Right ventricle myocardium superior (tissue), 1 donor: ENCODE data around the gene TMEM131L. TPM values are rescaled to one million over a fixed set of nuclear protein-coding genes. Genes with fewer than 3 reads are reported as not detected.
"Not testable (repeated sequence)": the region's sequence is repeated elsewhere in the genome, so short reads cannot be mapped to it uniquely, and the experiment has no call there.

Experiments
- ATAC-seq: fragments of 200-7000 bp; cut with Tn5 transposase; one replicate; pipeline ENCODE4 v1.9.1; 2020; ENCODE audit warnings: mild to moderate bottlenecking; ENCODE audit not compliant: poor library complexity
- DNase-seq: peaks from one replicate; pipeline ENCODE4 v3.0.0-alpha.2; 2020
- intact Hi-C: fragments of 100-400 bp; cut with DNase I; formaldehyde crosslinking; loops from one replicate; pipeline ENCODE4 v1.11.2; 2022
- total RNA-seq: library from RNA; stranded (reverse); fragmentation: NEBNext Ultra II Directional; extraction: Animal tissue kit (Norgen Biotek cat#: 25700); gene quantifications from one replicate; pipeline ENCODE4 v1.2.1, GENCODE V29; 2021
- donor health status: DM: no; HTN: yes; CAD: no; lungs with severe emphysema.

TMEM131L gene
- total RNA-seq, 1 donor from 2014 or later: 13.7 TPM

GRCh38 chr4:153646261-153646660 is 180.1 kb downstream of the TMEM131L start:
- ATAC-seq (no peak), DNase-seq (no peak)
- intact Hi-C loops: no loop called here

- intact Hi-C loops: no loop called here
- no peak for DNase-seq
- ATAC-seq: no peak
Observed at GRCh38 chr4:153646978-153647377, 180.8 kb downstream of the TMEM131L start.

- intact Hi-C loops: no loop called here
- ATAC-seq: no peak
- DNase-seq: no peak
Observed at GRCh38 chr4:153647975-153648374, 181.8 kb downstream of the TMEM131L start.

- DNase-seq: no peak
- intact Hi-C loops: no loop called here
- no peak for ATAC-seq
Observed at GRCh38 chr4:153649572-153649991, 183.4 kb downstream of the TMEM131L start.

- ATAC-seq (no peak), DNase-seq (no peak)
- intact Hi-C loops: no loop called here
Observed at GRCh38 chr4:153651116-153651515, 185.0 kb downstream of the TMEM131L start.

GRCh38 chr4:153651587-153651986 is 185.4 kb downstream of the TMEM131L start:
- intact Hi-C loops: no loop called here
- peak; percentile 78 for DNase-seq

GRCh38 chr4:153652051-153652784 is 186.1 kb downstream of the TMEM131L start:
- intact Hi-C loops: no loop called here
- peak; percentile 58 for ATAC-seq
- DNase-seq: peak; percentile 54

More at GRCh38 chr4:153651587-153651986, 185.4 kb downstream of the TMEM131L start:
- peak; percentile 82 for ATAC-seq

- no peak for ATAC-seq
- intact Hi-C loops: no loop called here
- no peak for DNase-seq
Observed at GRCh38 chr4:153655002-153655541, 188.9 kb downstream of the TMEM131L start.

GRCh38 chr4:153655928-153656327 is 189.8 kb downstream of the TMEM131L start:
- peak; percentile 66 for ATAC-seq
- intact Hi-C loops: no loop called here
- DNase-seq: peak; percentile 70

- ATAC-seq (peak; percentile 73), DNase-seq (no peak)
- intact Hi-C loops: no loop called here
Observed at GRCh38 chr4:153661215-153661822, 195.2 kb downstream of the TMEM131L start.

- ATAC-seq (no peak), DNase-seq (no peak)
- intact Hi-C loops: no loop called here
Observed at GRCh38 chr4:153661908-153662307, 195.7 kb downstream of the TMEM131L start.

- ATAC-seq (no peak), DNase-seq (no peak)
- intact Hi-C loops: no loop called here
Observed at GRCh38 chr4:153663667-153664066, 197.5 kb downstream of the TMEM131L start.

GRCh38 chr4:153666505-153666904 is 200.3 kb downstream of the TMEM131L start:
- DNase-seq, intact Hi-C loops, ATAC-seq: not testable (repeated sequence)

- ATAC-seq: no peak
- DNase-seq: no peak
- intact Hi-C loops: no loop called here
Observed at GRCh38 chr4:153668647-153669046, 202.5 kb downstream of the TMEM131L start.

GRCh38 chr4:153669838-153670237 is 203.7 kb downstream of the TMEM131L start:
- ATAC-seq (no peak), DNase-seq (no peak)
- intact Hi-C loops: no loop called here

GRCh38 chr4:153676486-153676885 is 210.3 kb downstream of the TMEM131L start:
- ATAC-seq: no peak
- intact Hi-C loops: no loop called here
- DNase-seq: no peak

GRCh38 chr4:153676984-153677383 is 210.8 kb downstream of the TMEM131L start:
- no peak for ATAC-seq
- DNase-seq: no peak
- intact Hi-C loops: no loop called here

GRCh38 chr4:153679486-153679885 is 213.3 kb downstream of the TMEM131L start:
- DNase-seq: no peak
- peak; percentile 18 for ATAC-seq
- intact Hi-C loops: no loop called here

- DNase-seq (no peak), ATAC-seq (no peak)
- intact Hi-C loops: no loop called here
Observed at GRCh38 chr4:153683763-153684181, 217.6 kb downstream of the TMEM131L start.
